ENCODE data around the gene IL22RA2. TPM values are rescaled to one million over a fixed set of nuclear protein-coding genes. Genes with fewer than 3 reads are reported as not detected.

The IL22RA2 gene
- total and polyA plus RNA-seq, 9 of the 15 experiments (the other 6 are each of a cell fraction or from before 2014, with no cell fraction given) = 0.03 TPM; not detected in 8

- H3K9ac ChIP-seq (ENCODE audit: insufficient read depth in 1 of 2, low read depth in 2 of 2, low read length in 2 of 2) = peak overlapping the region in 1 of 2 experiments; percentile 37; a peak in 2 of 4 replicates
- H3K9me3 ChIP-seq (replicated peaks; ENCODE audit: control insufficient read depth, insufficient read depth, low read depth, low read length) = no peaks in the 10 kb centered on the region; the same call in 1 of the 2 replicates
- in situ Hi-C loops (cut with MboI) (no loop called here), intact Hi-C loops (cut with micrococcal nuclease) (loop anchor here (1.0 kb wide), 1 partner anchor 48 kb away; no protein-coding TSS in a partner anchor)
- peak in 1 of 4 experiments; percentile 58 for DNase-seq (ENCODE audit: extremely low read depth in 1 of 4, low spot score in 3 of 4)
- H3K27ac ChIP-seq (ENCODE audit: extremely low read depth, low read depth, low read length) = peak overlapping the region; percentile 75
- H3K4me1 ChIP-seq (replicated peaks in 1 of 2; ENCODE audit: control insufficient read depth in 2 of 2, insufficient read depth in 2 of 2, low read length in 2 of 2) = peaks cover 4 to 45% of the 10 kb centered on the region in 2 experiments; a peak in 4 of 5 replicates
- H2AFZ ChIP-seq (ENCODE audit: low read depth, low read length) = peak overlapping the region; percentile 95
- H3K4me2 ChIP-seq (ENCODE audit: insufficient read depth, low read length) = peak overlapping the region; percentile 72
- peak; percentile 71 for FAIRE-seq
- peak; percentile 69 for ATAC-seq
- no peaks in the 10 kb centered on the region for H3K79me2 ChIP-seq (ENCODE audit: control insufficient read depth, insufficient read depth, low read length)
- no peaks in the 10 kb centered on the region for H3K9me1 ChIP-seq (ENCODE audit: control insufficient read depth, insufficient read depth, low read length)
- POLR2A ChIA-PET = interaction anchor here (0.6 to 1.4 kb wide), 4 partner anchors 9 to 711 kb away, joined by 3 to 4 read pairs (median 3); no protein-coding TSS in a partner anchor
- CTCF ChIA-PET (ENCODE audit: low intra/inter-chr PET ratio) = no interaction called here
- no TSS peak for BruUV-seq (replicated peaks)
- no peaks in the 10 kb centered on the region for H3K36me3 ChIP-seq (ENCODE audit: control insufficient read depth, insufficient read depth, low read length)
- 8% methylated on average over 13 of the region's 13 CpGs for WGBS (ENCODE audit: insufficient coverage, low coverage, missing lambda C conversion rate)
- no peaks in the 10 kb centered on the region for H3K27me3 ChIP-seq (ENCODE audit: control insufficient read depth in 2 of 2, insufficient read depth in 2 of 2, low read length in 2 of 2)
- H3K4me3 ChIP-seq = no peak overlapping the region
- H4K20me1 ChIP-seq (replicated peaks; ENCODE audit: control insufficient read depth, insufficient read depth, low read length) = no peaks in the 10 kb centered on the region
- TF ChIP-seq SMARCA4 (IDR thresholded peaks at IDR 0.05) (peak; percentile 88), MITF (IDR thresholded peaks at IDR 0.05) (peak; percentile 90), MBD2 (IDR thresholded peaks at IDR 0.05; ENCODE audit: borderline replicate concordance, low read depth) (no peak), HSF4 (CRISPR knock-in tag; IDR thresholded peaks at IDR 0.05; ENCODE audit: borderline replicate concordance) (peak; percentile 90; the same call in 1 of the 2 replicates), RBM22 (IDR thresholded peaks at IDR 0.05; ENCODE audit: low read depth, low read length, poor library complexity, severe bottlenecking) (no peak), U2AF1 (optimal IDR thresholded peaks at IDR 0.05; ENCODE audit: low read depth, low read length) (no peak), MGA (IDR thresholded peaks at IDR 0.05) (peak; percentile 57), KLF10 (CRISPR knock-in tag; IDR thresholded peaks at IDR 0.05) (0 out of 2 replicates have a peak, but pooled peaks have one; percentile 29)
Observed at GRCh38 chr6:137170266-137171052, 3.0 kb downstream of the IL22RA2 start.

All from K562 (cell line).